NB4 (cell line): ENCODE results near the gene SLC6A12.

Experiments used
- DNase-seq: peaks from one replicate; pipeline ENCODE4 v3.0.0; 2010; ENCODE audit warnings: low read depth
- H3K4me3 ChIP-seq: one replicate; pipeline ENCODE4 v1.5.1; 2011; ENCODE audit warnings: mild to moderate bottlenecking, low read depth, low read length, moderate library complexity
- MYC ChIP-seq: IDR thresholded peaks from 2 replicates; pipeline ENCODE4 v1.6.1; 2011; ENCODE audit warnings: low read depth, low read length
- POLR2A ChIP-seq: IDR thresholded peaks from 2 replicates; pipeline ENCODE4 v1.6.1; 2011; ENCODE audit warnings: mild to moderate bottlenecking; ENCODE audit not compliant: insufficient read length; ENCODE audit errors: extremely low read depth
- TF ChIP-seq, protein P1 (sequence below): IDR thresholded peaks from one replicate; pipeline ENCODE4 v1.5.1; 2012; ENCODE audit warnings: low read depth, low read length
- TF ChIP-seq, protein P2 (sequence below): IDR thresholded peaks from 2 replicates; pipeline ENCODE4 v1.6.1; 2011; ENCODE audit warnings: low read depth, low read length

Gene SLC6A12

DNA sequence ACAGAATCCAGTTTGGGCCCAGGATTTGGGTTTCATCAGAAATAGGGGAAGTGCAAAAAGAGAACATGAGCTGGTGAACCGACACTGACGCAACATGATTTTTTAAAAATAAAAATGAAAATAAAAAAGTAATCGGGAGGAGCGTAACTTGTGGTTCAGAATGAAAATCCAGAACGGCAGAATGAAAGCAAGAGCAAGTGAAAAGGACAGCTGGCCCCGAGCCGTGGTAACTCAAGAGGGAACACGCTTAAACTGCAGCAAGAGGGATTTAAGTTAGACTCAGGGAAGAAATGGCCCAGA is 1.6 kb downstream of the SLC6A12 start:
- DNase-seq = peak; percentile 25
- TF ChIP-seq POLR2A (no peak), MYC (no peak)
- TF ChIP-seq, protein P1, sequence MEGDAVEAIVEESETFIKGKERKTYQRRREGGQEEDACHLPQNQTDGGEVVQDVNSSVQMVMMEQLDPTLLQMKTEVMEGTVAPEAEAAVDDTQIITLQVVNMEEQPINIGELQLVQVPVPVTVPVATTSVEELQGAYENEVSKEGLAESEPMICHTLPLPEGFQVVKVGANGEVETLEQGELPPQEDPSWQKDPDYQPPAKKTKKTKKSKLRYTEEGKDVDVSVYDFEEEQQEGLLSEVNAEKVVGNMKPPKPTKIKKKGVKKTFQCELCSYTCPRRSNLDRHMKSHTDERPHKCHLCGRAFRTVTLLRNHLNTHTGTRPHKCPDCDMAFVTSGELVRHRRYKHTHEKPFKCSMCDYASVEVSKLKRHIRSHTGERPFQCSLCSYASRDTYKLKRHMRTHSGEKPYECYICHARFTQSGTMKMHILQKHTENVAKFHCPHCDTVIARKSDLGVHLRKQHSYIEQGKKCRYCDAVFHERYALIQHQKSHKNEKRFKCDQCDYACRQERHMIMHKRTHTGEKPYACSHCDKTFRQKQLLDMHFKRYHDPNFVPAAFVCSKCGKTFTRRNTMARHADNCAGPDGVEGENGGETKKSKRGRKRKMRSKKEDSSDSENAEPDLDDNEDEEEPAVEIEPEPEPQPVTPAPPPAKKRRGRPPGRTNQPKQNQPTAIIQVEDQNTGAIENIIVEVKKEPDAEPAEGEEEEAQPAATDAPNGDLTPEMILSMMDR = no peak
- TF ChIP-seq, protein P2, sequence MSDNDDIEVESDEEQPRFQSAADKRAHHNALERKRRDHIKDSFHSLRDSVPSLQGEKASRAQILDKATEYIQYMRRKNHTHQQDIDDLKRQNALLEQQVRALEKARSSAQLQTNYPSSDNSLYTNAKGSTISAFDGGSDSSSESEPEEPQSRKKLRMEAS = no peak
- H3K4me3 ChIP-seq = no peak overlapping the region

DNA sequence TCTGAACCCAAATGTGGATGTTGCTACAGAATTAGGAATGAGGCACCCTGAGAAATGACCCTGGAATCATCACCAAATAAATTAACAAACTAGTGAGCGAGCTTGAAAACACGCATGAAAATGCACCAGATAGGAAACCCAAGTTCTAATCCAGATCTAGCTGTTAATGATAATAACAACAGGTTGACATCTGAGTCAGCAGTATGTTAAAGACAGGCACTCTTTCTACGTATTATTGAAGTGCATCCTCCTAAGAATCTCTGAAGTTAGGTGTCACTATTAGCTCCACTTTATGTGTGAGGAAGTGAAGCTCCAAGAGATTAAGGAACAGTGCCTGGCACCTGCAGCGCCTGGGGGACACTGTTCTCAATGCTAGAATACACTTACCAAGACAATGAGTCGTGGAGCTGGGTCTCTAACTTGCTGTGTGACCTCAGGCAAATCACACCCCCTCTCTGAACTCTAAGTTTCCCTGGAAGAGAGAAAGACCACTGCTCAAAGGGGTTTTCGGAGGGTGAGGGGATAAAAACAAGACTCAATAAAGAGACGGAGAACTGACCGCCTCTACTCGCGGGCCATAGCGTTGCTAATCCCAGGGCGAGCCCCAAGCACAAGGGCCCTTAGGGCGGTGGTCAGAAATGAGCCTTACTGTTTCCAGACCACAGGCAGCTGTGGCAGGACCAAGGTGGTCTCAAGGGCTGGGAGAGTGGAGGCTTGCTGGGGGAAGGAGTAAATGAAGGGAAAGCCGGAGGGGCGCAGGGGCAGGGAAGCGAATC is 2.1 kb downstream of the SLC6A12 start:
- TF ChIP-seq, protein P2 = no peak
- TF ChIP-seq POLR2A = no peak
- no peak for TF ChIP-seq MYC
- TF ChIP-seq, protein P1 = no peak
- H3K4me3 ChIP-seq = no peak overlapping the region
- no peak for DNase-seq

DNA sequence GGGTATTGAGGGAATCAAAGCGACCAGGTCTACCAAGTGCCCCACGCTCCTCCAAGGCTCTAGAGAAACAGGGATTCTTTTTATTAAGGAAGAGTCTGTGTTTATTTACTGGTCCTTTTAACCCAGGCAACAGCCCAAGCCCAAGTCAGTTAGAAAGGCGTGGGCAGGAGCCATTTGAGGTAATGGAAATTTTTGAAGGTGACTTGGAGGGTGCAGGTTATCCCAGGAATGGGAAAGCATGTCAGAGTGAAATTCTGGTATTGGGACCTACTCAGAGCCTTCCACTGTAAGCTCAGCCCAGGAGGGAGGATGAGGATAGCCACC is 2.9 kb downstream of the SLC6A12 start:
- TF ChIP-seq POLR2A = no peak
- TF ChIP-seq, protein P1 = no peak
- no peak for TF ChIP-seq MYC
- TF ChIP-seq, protein P2 = no peak
- no peak for DNase-seq
- H3K4me3 ChIP-seq = no peak overlapping the region

DNA sequence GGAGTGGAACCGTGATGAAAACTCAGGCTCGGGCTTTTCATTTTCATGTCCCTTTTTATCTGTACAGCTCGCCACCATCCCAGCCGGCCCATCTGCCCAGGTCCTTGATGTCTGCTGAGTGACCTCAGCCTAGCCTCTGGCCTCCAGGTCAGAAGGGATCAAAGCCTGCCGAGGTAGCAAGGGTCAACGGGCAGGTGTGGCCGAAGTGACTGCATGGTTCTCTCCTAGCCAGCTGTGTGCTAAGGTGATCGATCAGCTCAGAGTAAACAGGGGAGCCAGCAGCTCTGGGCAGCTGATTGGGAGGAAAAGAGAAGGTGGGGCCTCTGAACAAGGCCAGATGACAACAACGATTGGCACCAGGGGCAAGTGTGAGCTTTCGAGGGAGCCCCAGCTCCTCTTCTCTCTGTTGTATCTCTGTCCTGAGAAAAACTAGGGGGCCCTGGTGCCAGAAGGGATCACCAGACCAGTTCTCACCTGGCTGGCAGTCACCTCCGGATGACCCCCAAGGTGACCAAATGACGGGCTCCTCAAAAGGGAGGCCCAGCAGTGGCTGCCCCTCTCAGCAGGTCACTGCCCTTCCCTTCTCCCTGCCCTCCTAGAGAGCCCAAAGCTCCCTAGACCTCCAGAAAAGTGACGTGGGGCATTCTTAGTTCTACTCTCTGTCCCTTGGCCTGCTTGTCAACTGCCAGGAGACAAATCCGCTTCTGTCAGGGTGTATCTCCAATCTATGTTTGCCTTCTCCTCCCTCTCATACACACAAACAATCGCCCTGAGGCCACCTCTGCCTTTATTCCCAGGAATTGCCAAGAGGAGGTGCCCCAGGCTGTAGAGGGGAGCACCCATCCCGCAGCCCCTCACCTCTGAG is 3.4 kb downstream of the SLC6A12 start:
- no peak for DNase-seq
- H3K4me3 ChIP-seq = no peak overlapping the region
- TF ChIP-seq, protein P1 = no peak
- no peak for TF ChIP-seq POLR2A
- no peak for TF ChIP-seq MYC
- TF ChIP-seq, protein P2 = no peak

DNA sequence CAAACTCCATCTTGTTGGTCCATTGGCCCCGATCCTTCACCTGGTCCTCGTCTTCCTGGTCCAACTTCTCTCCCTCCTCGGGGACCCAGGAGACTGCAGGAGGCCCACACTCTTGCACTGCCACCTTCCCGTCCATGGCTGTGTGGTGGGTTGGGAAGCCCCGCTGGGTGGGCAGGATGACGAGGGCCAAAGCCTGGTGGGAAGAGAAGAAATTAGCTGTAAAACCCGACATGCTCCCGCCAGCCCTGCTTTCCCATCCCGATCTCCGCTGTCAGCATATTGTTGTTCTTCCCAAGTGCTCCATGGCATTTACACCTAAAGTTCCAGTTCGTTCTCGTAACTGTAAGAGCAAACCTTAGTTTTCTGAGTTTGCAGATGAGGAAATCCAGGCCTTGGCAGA is 4.1 kb downstream of the SLC6A12 start:
- DNase-seq = no peak
- no peak for TF ChIP-seq MYC
- H3K4me3 ChIP-seq = no peak overlapping the region

DNA sequence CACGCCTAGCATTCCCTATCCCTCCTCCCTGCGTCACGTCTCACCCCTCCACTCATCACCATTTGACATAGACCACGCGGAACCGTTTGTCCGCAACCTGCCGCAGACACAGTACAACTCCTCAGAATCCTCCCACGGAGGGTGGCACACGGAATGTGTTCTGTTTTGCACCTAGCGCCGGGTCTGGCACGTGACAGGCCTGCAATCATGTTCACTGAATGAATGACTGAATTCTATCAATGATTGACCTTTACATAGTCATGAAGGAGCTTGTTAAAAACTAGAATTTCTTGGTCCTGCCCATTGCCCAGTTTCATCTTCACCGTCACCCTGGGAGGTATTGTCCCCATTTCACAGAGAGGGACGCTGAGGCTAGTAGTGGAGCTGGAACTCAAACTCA is 4.7 kb downstream of the SLC6A12 start:
- TF ChIP-seq MYC (no peak), POLR2A (no peak)
- TF ChIP-seq, protein P2 = no peak
- TF ChIP-seq, protein P1 = no peak

More for the DNA sequence above, 4.7 kb downstream of the SLC6A12 start:
- DNase-seq = no peak
- no peak overlapping the region for H3K4me3 ChIP-seq
